ENCODE results near the gene TMEM39A. TPM values are rescaled to one million over a fixed set of nuclear protein-coding genes. Genes with fewer than 3 reads are reported as not detected.

TMEM39A gene
- total and polyA plus RNA-seq, 12 donors = 10.4 to 70.5 (median 36.2) TPM

DNA sequence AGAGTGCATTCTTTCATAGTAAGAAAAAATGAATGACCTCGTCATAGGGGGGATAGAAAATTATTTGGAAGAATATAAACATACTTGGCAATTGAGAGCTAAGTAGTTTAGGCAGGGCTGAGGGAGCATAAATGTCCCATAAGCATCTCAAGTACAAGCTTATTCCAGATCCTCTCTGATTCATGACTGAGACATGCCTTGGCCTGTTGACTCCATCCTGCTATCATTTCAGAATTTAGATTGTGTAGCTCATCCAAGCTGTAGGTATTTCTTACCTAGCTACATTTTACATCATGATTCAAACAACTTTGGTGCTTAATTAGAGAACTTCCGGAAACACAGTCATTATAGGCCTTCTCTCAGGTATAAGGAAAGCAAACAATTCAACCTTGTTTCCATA is 17.7 kb upstream of the TMEM39A start:
- intact Hi-C loops (cut with DNase I) = no loop called here
- Histone ChIP-seq H3K9me3 (replicated peaks in 1 of 3) (no peaks in the 10 kb centered on the region), H3K27ac (no peak overlapping the region), H3K36me3 (replicated peaks in 1 of 2) (peaks cover 0 to 38% of the 10 kb centered on the region in 2 donors), H3K4me1 (replicated peaks in 1 of 2) (no peaks in the 10 kb centered on the region), H3K4me3 (no peak overlapping the region), H3K27me3 (no peaks in the 10 kb centered on the region)
- TF ChIP-seq CTCF (IDR thresholded peaks at IDR 0.05) = no peak
- TF ChIP-seq POLR2A (IDR thresholded peaks at IDR 0.05) = no peak
- no peak for DNase-seq
- WGBS, 4 donors = 90 to 99% (median 94%) methylated on average over 2 of the region's 2 CpGs

DNA sequence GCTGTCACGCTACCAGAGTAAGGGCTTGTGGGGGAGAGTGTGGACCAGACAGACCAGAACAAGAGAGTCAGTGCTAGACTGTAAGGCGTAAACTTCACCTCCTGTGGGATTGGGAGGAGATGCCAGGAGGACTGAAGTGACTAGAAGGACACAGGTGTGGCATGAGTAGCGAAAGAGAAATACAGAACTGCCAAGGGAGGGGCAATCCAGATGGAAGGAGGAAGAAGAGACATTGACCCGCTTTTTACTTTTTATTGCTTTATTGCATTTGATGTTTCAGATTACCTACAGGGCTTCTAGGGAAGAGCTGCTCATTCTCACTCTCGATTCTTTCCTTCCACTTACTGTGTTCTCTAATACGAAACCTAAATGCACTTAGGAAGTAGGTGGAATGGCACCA is 7.5 kb upstream of the TMEM39A start:
- H3K4me3 ChIP-seq = no peak overlapping the region
- WGBS, 4 donors = 90 to 96% (median 93%) methylated on average over 6 of the region's 6 CpGs
- intact Hi-C loops (cut with DNase I) = no loop called here
- DNase-seq = no peak
- TF ChIP-seq CTCF (IDR thresholded peaks at IDR 0.05) (no peak), POLR2A (IDR thresholded peaks at IDR 0.05) (no peak)
- H3K27ac ChIP-seq = no peak overlapping the region
- H3K4me1 ChIP-seq (replicated peaks in 1 of 2) = peaks cover 6 to 19% of the 10 kb centered on the region in 2 donors
- peaks cover 0 to 18% of the 10 kb centered on the region in 2 donors for H3K36me3 ChIP-seq (replicated peaks in 1 of 2)
- H3K9me3 ChIP-seq (replicated peaks in 1 of 3) = no peaks in the 10 kb centered on the region
- no peaks in the 10 kb centered on the region for H3K27me3 ChIP-seq

DNA sequence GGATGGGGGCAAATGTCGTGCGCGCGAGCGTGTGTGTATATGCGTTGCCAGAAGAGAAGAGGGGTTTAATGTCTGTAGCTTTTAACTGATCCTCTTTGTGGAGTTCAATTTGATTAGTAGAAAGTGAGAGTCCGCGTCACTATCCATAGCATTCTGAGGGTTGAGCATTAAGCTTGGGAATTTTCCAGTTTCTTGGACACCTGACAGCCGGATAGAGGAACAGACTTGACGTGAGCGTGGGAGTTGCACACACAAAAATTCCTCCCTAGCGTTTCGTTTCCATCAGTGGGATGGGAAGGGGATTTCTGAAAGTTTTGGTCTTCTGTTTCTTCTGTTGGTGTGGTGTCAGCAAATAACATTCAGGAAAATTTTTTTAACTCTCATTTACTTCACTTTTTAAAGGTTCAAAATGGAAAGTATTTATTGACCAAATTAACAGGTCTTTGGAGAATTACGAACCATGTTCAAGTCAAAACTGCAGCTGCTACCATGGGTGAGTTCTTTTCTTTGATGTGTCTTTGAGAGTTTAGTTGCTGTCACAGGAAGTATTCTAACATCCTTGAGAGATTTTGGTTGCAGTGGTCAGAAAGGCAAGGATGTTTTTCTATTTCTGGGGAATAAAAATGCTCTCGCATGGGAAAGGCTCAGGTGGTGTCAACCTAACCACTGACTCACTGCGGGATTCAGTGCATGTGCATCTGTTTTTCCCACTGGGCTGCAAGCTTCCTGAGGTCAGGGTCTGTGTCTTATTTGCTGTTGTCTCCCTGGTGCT is 6.2 kb upstream of the TMEM39A start:
- WGBS, 4 donors = 8 to 13% (median 11%) methylated on average over 14 to 16 of the region's 16 CpGs
- intact Hi-C loops (cut with DNase I) = no loop called here

GRCh38 chr3:119468041-119468440 is 4.6 kb upstream of the TMEM39A start:
- Histone ChIP-seq H3K27ac (peak overlapping the region; percentile 29 to 83 (median 75)), H3K27me3 (no peaks in the 10 kb centered on the region), H3K4me3 (peak overlapping the region in 1 of 4 donors; percentile 71), H3K36me3 (replicated peaks in 1 of 2) (peaks cover 0 to 5% of the 10 kb centered on the region in 2 donors), H3K4me1 (replicated peaks in 1 of 2) (peaks cover 6 to 19% of the 10 kb centered on the region in 2 donors), H3K9me3 (replicated peaks in 1 of 3) (no peaks in the 10 kb centered on the region)
- TF ChIP-seq CTCF (IDR thresholded peaks at IDR 0.05) (no peak), POLR2A (IDR thresholded peaks at IDR 0.05) (no peak)
- intact Hi-C loops (cut with DNase I) = no loop called here
- DNase-seq = no peak
- whole genome bisulfite sequencing, 4 donors = 72 to 76% (median 75%) methylated on average over 2 of the region's 2 CpGs

More for the DNA sequence above, 6.2 kb upstream of the TMEM39A start:
- peak overlapping the region in 3 of 5 donors; percentile 75 to 83 (median 81) for H3K27ac ChIP-seq
- no peak for TF ChIP-seq CTCF (IDR thresholded peaks at IDR 0.05)
- no peaks in the 10 kb centered on the region for H3K27me3 ChIP-seq
- peak in 2 of 7 donors; percentile 3 to 17 for DNase-seq
- H3K4me3 ChIP-seq = peak overlapping the region in 3 of 4 donors; percentile 71 to 98 (median 74)
- no peaks in the 10 kb centered on the region for H3K9me3 ChIP-seq (replicated peaks in 1 of 3)
- peaks cover 0 to 12% of the 10 kb centered on the region in 2 donors for H3K36me3 ChIP-seq (replicated peaks in 1 of 2)
- H3K4me1 ChIP-seq (replicated peaks in 1 of 2) = peaks cover 6 to 19% of the 10 kb centered on the region in 2 donors
